GM18909 (cell line): Measurements from ENCODE around the gene PTPRO.

ENCODE experiments used
- ATAC-seq: cut with Tn5 transposase; IDR thresholded peaks from one replicate; pipeline ENCODE4 v1.9.1; 2021; ENCODE audit warnings: mild to moderate bottlenecking; ENCODE audit not compliant: unreplicated experiment, poor library complexity

The PTPRO gene

GRCh38 chr12:15344561-15344960, 22.3 kb downstream of the PTPRO start:
- ATAC-seq = no peak

- ATAC-seq = no peak
Observed at GRCh38 chr12:15346488-15346887, 24.2 kb downstream of the PTPRO start.

- no peak for ATAC-seq
Observed at GRCh38 chr12:15350643-15351042, 28.3 kb downstream of the PTPRO start.

GRCh38 chr12:15355766-15356165, 33.5 kb downstream of the PTPRO start:
- ATAC-seq = no peak

GRCh38 chr12:15356951-15357364, 34.6 kb downstream of the PTPRO start:
- no peak for ATAC-seq

- no peak for ATAC-seq
Observed at GRCh38 chr12:15364221-15365160, 42.2 kb downstream of the PTPRO start.

GRCh38 chr12:15368812-15369211, 46.5 kb downstream of the PTPRO start:
- ATAC-seq = no peak

GRCh38 chr12:15372352-15372751, 50.0 kb downstream of the PTPRO start:
- ATAC-seq = no peak

- ATAC-seq = no peak
Observed at GRCh38 chr12:15387772-15388171, 65.5 kb downstream of the PTPRO start.

- no peak for ATAC-seq
Observed at GRCh38 chr12:15389561-15389960, 67.3 kb downstream of the PTPRO start.

- no peak for ATAC-seq
Observed at GRCh38 chr12:15393037-15393436, 70.7 kb downstream of the PTPRO start.

GRCh38 chr12:15393995-15394394, 71.7 kb downstream of the PTPRO start:
- no peak for ATAC-seq

- no peak for ATAC-seq
Observed at GRCh38 chr12:15404485-15404884, 82.2 kb downstream of the PTPRO start.

- no peak for ATAC-seq
Observed at GRCh38 chr12:15405606-15406005, 83.3 kb downstream of the PTPRO start.

- no peak for ATAC-seq
Observed at GRCh38 chr12:15407025-15407424, 84.7 kb downstream of the PTPRO start.

GRCh38 chr12:15411842-15412241, 89.5 kb downstream of the PTPRO start:
- no peak for ATAC-seq

GRCh38 chr12:15417691-15418090, 95.4 kb downstream of the PTPRO start:
- no peak for ATAC-seq

GRCh38 chr12:15423629-15424028, 101.3 kb downstream of the PTPRO start:
- ATAC-seq = no peak

GRCh38 chr12:15427913-15428312, 105.6 kb downstream of the PTPRO start:
- no peak for ATAC-seq

GRCh38 chr12:15428632-15429031, 106.3 kb downstream of the PTPRO start:
- ATAC-seq = no peak

GRCh38 chr12:15429262-15429661, 107.0 kb downstream of the PTPRO start:
- ATAC-seq = no peak

GRCh38 chr12:15435597-15435996, 113.3 kb downstream of the PTPRO start:
- ATAC-seq = no peak
